Right hindlimb (tissue), 1 donor: ENCODE results near the gene SYNM.

Experiments
- DNase-seq: peaks from one replicate; pipeline ENCODE4 v3.0.0-alpha.2; 2018

Gene SYNM

DNA sequence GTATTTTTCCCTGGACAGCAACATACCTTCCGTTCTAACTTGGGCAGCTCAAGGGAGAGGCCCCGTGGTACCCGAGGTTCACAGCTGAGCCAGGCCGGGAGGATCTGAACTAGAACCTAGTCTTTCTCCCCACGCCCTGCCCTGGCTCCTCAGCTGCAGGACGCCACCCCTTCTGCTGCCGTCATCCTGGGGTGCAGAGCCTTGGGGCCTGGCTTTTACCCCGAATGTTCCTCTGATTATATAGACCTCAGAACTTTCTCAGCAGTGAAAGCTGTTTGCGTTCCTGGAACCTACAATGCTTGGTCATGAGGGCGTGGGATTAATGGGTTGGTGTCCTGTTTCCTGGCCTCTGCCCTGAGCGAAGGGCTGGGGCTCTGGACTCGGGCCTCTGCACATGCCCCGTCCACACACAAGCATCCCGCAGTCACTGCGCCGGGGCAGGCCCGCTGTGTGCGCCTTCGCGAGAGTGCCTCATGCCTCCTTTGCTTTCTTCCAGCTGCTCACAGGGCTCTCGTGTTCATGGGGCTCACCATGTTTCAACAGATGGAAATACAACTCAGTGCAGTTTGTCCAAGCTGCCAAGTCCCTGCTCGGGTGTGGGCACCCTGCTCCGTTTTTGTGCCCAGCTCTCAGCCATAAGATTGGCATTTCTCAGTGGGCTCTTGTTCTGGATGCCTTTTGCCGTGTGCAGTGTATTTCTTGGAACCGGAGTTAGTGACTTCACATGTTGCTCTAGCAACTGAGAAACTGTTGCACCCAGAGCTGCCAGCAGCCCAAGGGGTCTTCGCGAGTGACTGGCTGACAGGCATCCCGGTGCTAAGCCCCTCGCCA lies 20.4 kb downstream of the SYNM start:
- peak; percentile 55 for DNase-seq

DNA sequence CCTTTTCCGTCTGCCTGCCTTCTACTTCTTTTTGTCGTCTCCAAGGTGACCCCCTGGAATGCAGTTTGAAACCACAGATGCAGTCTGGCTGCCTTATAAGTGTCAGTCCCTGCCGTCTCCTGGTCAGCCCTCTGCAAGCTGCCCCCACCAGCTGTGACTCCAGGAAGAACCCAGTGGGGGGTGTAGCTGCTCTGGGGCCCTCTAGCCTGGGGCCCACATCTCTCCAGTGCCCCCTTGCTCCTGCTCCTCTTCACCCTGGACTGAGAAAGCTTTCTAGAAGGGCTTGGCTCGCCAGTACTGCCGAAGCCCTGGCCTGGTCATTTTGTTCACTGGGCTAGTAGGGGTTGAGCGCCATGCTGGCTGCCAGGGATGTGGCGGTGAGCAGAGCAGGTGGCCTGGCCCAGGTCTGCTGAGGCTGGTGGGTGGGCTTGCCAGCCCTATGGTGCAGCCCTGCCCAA lies 21.3 kb downstream of the SYNM start:
- no peak for DNase-seq

- no peak for DNase-seq
Observed at GRCh38 chr15:99126930-99127329, 22.1 kb downstream of the SYNM start.

- DNase-seq: no peak
Observed at GRCh38 chr15:99127773-99128172, 22.9 kb downstream of the SYNM start.

DNA sequence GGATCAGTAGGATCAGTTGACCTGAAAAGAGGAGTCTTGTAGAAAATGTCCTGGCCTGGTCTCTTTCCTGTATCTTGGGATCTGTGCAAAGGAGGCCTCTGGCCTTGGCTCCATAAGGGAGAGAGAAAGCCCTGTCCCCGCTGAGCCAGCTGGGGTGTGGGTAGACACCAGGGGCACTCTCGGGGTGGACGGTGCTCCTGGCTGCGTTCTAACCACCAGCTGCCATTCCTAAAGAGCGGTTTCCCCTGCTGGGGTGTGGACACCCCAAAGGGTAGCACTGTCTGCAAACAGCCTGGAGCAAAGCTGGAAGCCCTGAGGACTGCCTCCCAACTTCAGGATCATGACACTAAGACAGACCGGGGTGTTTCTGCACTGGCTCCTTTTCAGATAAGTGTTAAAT lies 23.5 kb downstream of the SYNM start:
- no peak for DNase-seq

DNA sequence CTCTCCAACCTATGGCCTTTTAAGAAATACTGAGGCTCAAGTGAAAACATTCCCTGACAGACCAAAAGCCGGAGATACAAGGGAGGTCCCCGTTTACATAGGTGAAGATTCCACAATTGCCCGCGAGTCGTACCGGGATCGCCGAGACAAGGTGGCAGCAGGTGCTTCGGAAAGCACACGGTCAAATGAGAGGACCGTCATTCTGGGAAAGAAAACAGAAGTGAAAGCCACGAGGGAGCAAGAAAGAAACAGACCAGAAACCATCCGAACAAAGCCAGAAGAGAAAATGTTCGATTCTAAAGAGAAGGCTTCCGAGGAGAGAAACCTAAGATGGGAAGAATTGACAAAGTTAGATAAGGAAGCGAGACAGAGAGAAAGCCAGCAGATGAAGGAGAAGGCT lies 24.8 kb downstream of the SYNM start:
- no peak for DNase-seq

GRCh38 chr15:99130314-99130713 lies 25.4 kb downstream of the SYNM start:
- no peak for DNase-seq

- DNase-seq: no peak
Observed at GRCh38 chr15:99130765-99131440, 26.0 kb downstream of the SYNM start.

GRCh38 chr15:99131441-99132023 lies 26.7 kb downstream of the SYNM start:
- no peak for DNase-seq

GRCh38 chr15:99132122-99132521 lies 27.2 kb downstream of the SYNM start:
- DNase-seq: no peak

- no peak for DNase-seq
Observed at GRCh38 chr15:99132634-99133287, 27.9 kb downstream of the SYNM start.

- DNase-seq: no peak
Observed at GRCh38 chr15:99134317-99134821, 29.5 kb downstream of the SYNM start.

DNA sequence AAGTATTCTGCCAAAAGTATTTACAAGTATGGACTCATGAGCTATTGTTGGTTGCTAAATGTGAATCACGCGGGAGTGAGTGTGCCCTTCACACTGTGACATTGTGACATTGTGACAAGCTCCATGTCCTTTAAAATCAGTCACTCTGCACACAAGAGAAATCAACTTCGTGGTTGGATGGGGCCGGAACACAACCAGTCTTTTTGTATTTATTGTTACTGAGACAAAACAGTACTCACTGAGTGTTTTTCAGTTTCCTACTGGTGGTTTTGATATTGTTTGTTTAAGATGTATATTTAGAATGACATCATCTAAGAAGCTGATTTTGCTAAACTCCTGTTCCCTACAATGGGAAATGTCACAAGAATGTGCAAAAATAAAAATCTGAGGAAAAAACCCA lies 30.3 kb downstream of the SYNM start:
- no peak for DNase-seq

DNA sequence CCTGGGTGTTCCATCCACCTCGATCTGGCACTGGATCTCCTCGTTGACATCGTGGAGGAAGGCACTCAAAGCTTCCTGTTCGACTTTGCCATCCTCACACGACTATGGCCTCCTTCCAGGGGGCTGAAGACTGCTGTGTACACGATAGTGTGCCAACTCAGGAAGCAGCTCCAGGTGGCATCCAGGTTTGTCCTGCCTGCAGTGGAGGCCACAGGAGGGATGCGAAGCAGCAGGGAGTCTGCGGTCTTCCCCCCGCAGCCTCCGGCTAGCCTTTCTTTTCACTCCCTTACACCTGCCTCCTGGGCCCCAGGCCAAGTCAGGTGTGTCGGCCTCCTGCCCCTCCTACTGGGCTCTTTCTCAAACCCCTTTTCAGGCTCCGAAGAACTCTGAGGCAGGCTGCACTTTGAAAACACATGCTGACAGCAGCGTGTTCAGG lies 32.2 kb downstream of the SYNM start:
- DNase-seq: no peak

DNA sequence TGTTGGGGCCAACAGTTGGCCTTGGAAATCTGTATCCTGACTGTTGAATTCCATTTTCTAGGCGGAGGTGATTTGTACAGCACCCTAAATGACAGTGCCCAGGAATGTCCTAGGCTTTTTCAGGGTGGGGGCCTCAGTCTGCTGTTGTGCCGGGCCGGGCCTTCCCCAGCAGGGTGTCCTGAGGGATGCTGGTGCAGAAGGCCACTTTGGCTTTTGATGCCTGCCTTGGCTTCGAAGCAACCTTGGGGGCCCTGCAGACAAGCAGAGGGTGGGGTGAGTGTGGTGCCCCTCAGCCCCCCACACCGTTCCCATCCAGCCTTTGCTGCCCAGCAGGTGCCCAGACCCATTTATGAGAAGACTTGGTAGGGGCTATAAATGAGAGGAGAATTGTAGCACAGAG lies 33.0 kb downstream of the SYNM start:
- no peak for DNase-seq

- DNase-seq: no peak
Observed at GRCh38 chr15:99138491-99138982, 33.7 kb downstream of the SYNM start.

- DNase-seq: no peak
Observed at GRCh38 chr15:99139276-99139675, 34.4 kb downstream of the SYNM start.

DNA sequence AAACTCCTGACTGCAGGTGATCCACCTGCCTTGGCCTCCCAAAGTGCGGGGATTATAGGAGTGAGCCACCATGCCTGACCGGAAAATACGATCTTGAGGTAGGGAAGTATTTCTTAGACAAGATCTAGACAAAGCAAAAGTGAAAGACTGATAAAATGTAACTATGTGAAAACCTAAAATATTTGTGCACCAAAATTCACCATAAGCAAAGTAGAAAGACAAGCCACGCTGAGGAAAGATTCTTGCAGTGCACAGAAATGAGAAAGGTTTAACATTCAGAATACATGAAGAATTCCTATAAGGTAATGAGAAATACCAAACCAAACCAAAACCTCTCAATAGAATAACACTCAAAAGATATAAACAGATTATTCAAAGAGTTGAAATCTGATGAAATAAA lies 35.7 kb downstream of the SYNM start:
- DNase-seq: no peak

DNA sequence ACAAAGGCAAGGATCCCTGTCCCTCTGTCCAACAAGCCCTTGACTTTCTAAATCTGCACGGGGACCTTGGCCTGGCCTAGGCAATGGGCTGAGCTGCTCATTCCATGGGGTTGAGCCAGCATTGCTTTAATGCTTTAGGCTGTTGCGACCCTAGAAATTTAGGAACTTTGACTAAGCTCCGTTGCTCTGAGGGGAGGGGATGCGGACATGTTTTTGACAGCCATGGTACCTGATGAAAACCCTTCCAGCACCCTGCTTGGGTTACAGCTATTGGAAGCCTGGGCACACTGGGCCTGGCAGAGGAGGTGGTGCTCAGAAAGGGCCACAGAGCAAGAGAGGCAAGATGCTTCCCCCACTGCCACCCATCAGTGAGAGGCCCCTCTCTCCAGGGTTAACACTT lies 37.1 kb downstream of the SYNM start:
- DNase-seq: no peak

- DNase-seq: no peak
Observed at GRCh38 chr15:99142562-99142961, 37.7 kb downstream of the SYNM start.

- no peak for DNase-seq
Observed at GRCh38 chr15:99143242-99143641, 38.4 kb downstream of the SYNM start.

- DNase-seq: no peak
Observed at GRCh38 chr15:99143655-99144610, 39.1 kb downstream of the SYNM start.
